Measurements from ENCODE around the gene FAM204A.

FAM204A gene

GRCh38 chr10:118341791-118342637, at the start of gene FAM204A:
Gene FAM204A, minus strand, starts transcription at chr10:118342324. Its CDS starts 5,909 bp downstream, at chr10:118336415.
- DNase-seq = peak; percentile 94

GRCh38 chr10:118383699-118384098, 41.6 kb upstream of the FAM204A start:
- no peak for DNase-seq

- DNase-seq = no peak
Measured at GRCh38 chr10:118383063-118383689, 41.1 kb upstream of the FAM204A start.

GRCh38 chr10:118374404-118374803, 32.3 kb upstream of the FAM204A start:
- DNase-seq = no peak

- no peak for DNase-seq
Measured at GRCh38 chr10:118373786-118374185, 31.7 kb upstream of the FAM204A start.

GRCh38 chr10:118370499-118370898, 28.4 kb upstream of the FAM204A start:
- no peak for DNase-seq

- no peak for DNase-seq
Measured at GRCh38 chr10:118369641-118370205, 27.6 kb upstream of the FAM204A start.

GRCh38 chr10:118365702-118366101, 23.6 kb upstream of the FAM204A start:
- DNase-seq = no peak

GRCh38 chr10:118362103-118362502, 20.0 kb upstream of the FAM204A start:
- no peak for DNase-seq

GRCh38 chr10:118358327-118358726, 16.2 kb upstream of the FAM204A start:
- no peak for DNase-seq

GRCh38 chr10:118357841-118358240, 15.7 kb upstream of the FAM204A start:
- no peak for DNase-seq

- no peak for DNase-seq
Measured at GRCh38 chr10:118356628-118357027, 14.5 kb upstream of the FAM204A start.

- no peak for DNase-seq
Measured at GRCh38 chr10:118355234-118355633, 13.1 kb upstream of the FAM204A start.

- DNase-seq = no peak
Measured at GRCh38 chr10:118349235-118349634, 7.1 kb upstream of the FAM204A start.

- DNase-seq = no peak
Measured at GRCh38 chr10:118343549-118343948, 1.4 kb upstream of the FAM204A start.

- no peak for DNase-seq
Measured at GRCh38 chr10:118343115-118343514, 991 bp upstream of the FAM204A start.

GRCh38 chr10:118342638-118343020, 505 bp upstream of the FAM204A start:
- no peak for DNase-seq

- no peak for DNase-seq
Measured at GRCh38 chr10:118340486-118340885, 1.6 kb downstream of the FAM204A start.

- DNase-seq = no peak
Measured at GRCh38 chr10:118339111-118339510, 3.0 kb downstream of the FAM204A start.

- no peak for DNase-seq
Measured at GRCh38 chr10:118337356-118337755, 4.8 kb downstream of the FAM204A start.

- DNase-seq = no peak
Measured at GRCh38 chr10:118333871-118334270, 8.3 kb downstream of the FAM204A start.

GRCh38 chr10:118332948-118333710, 9.0 kb downstream of the FAM204A start:
- peak; percentile 38 for DNase-seq

- no peak for DNase-seq
Measured at GRCh38 chr10:118332236-118332635, 9.9 kb downstream of the FAM204A start.
